ENCODE data around the gene UQCC5. TPM values are rescaled to one million over a fixed set of nuclear protein-coding genes. Genes with fewer than 3 reads are reported as not detected.

The UQCC5 gene
- polyA plus RNA-seq, 2 of the 4 experiments (the other 2 are of a cell fraction) = 11.7 to 63.3 TPM

DNA sequence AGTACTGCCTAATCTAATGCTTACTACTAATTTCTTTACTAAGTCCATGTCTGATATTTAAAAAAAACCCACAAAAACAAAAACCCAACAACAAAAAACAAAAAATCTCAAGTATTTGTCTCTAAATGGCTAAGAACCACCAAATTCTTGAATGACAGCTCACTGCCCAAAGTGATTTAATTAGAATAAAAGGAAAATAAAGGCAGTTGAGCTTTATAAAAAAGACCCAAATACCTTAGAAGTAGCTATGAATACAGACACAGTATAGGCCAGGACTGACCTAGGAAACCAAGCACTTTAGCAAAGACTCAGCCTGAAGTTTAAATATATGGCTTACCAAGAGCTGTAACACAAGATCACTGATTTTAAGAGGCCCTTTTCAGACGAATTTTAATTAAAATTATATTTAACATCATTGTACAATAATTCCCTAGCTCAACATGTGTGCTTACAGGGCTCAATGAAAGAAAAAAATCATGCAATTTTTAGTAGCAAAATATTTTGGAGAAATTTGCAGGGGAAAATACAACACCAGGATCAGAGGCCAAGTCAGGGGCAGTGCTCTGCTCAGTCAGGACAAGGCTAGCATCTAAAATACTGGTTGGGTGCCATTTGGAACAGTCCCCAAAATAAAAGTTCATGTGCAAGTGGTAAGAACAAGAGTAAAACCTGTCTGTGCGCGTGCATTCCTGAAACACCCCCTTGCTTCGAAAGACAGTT lies 24.8 kb downstream of the UQCC5 start:
- ATAC-seq (no peak), DNase-seq (ENCODE audit: low read depth in 1 of 2, low spot score in 1 of 2) (no peak), FAIRE-seq (no peak)
- no peak overlapping the region for H3K4me2 ChIP-seq
- no peak overlapping the region for H3K27ac ChIP-seq
- TF ChIP-seq CBX2 (IDR thresholded peaks at IDR 0.05; ENCODE audit: borderline replicate concordance, low read depth) = no peak
- no peak for TF ChIP-seq RNF2 (IDR thresholded peaks at IDR 0.05; ENCODE audit: borderline replicate concordance, low read depth)
- TF ChIP-seq ZNF302 (CRISPR knock-in tag; IDR thresholded peaks at IDR 0.05) = no peak
- TF ChIP-seq, protein P1, sequence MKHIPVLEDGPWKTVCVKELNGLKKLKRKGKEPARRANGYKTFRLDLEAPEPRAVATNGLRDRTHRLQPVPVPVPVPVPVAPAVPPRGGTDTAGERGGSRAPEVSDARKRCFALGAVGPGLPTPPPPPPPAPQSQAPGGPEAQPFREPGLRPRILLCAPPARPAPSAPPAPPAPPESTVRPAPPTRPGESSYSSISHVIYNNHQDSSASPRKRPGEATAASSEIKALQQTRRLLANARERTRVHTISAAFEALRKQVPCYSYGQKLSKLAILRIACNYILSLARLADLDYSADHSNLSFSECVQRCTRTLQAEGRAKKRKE (CRISPR knock-in tag; IDR thresholded peaks at IDR 0.05; ENCODE audit: low read depth) = no peak
- TF ChIP-seq FOXS1 (CRISPR knock-in tag; IDR thresholded peaks at IDR 0.05) = no peak
- TF ChIP-seq NFE2L2 (conservative IDR thresholded peaks at IDR 0.05; ENCODE audit: low read length) = no peak
- TF ChIP-seq KDM1A (IDR thresholded peaks at IDR 0.05; ENCODE audit: low read depth) = no peak
- TF ChIP-seq SMC3 (IDR thresholded peaks at IDR 0.05) = no peak
- no peak for TF ChIP-seq JUN (IDR thresholded peaks at IDR 0.05)
- TF ChIP-seq RFX5 (IDR thresholded peaks at IDR 0.05) = no peak
- TF ChIP-seq BCL3 (IDR thresholded peaks at IDR 0.05) = no peak
- no peak for TF ChIP-seq CHD4 (IDR thresholded peaks at IDR 0.05; ENCODE audit: borderline replicate concordance)
- TF ChIP-seq CHD2 (IDR thresholded peaks at IDR 0.05; ENCODE audit: low read length, partially characterized antibody) = no peak
- TF ChIP-seq TP53 (CRISPR knock-in tag; IDR thresholded peaks at IDR 0.05) = no peak
- no peak for TF ChIP-seq PHF8 (IDR thresholded peaks at IDR 0.05; ENCODE audit: borderline replicate concordance, low read depth)
- no peak for TF ChIP-seq ZFP36 (IDR thresholded peaks at IDR 0.05; ENCODE audit: borderline replicate concordance, partially characterized antibody)
- TF ChIP-seq HOXB13 (CRISPR knock-in tag; IDR thresholded peaks at IDR 0.05; ENCODE audit: low read depth) = no peak
- TF ChIP-seq, protein P2, sequence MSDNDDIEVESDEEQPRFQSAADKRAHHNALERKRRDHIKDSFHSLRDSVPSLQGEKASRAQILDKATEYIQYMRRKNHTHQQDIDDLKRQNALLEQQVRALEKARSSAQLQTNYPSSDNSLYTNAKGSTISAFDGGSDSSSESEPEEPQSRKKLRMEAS (IDR thresholded peaks at IDR 0.05) = no peak
- 77% methylated on average over 4 of the region's 4 CpGs for WGBS (ENCODE audit: missing lambda C conversion rate)
- POLR2A ChIA-PET = interaction anchor here (1.4 kb wide), 1 partner anchor 25 kb away, joined by 3 read pairs; the partner anchor contains the start of gene UQCC5
- H3K4me1 ChIP-seq = no peaks in the 10 kb centered on the region
- CTCF ChIA-PET = interaction anchor here (1.4 kb wide), 1 partner anchor 89 kb away, joined by 3 read pairs; no protein-coding TSS in a partner anchor
- no peaks in the 10 kb centered on the region for H3K9me3 ChIP-seq
- no peak overlapping the region for H3K4me3 ChIP-seq

GRCh38 chr3:52563984-52564383 lies 27.6 kb downstream of the UQCC5 start:
- ATAC-seq = no peak
- no peak for DNase-seq (ENCODE audit: low read depth in 1 of 2, low spot score in 1 of 2)
- TF ChIP-seq MYC (IDR thresholded peaks at IDR 0.05; ENCODE audit: borderline replicate concordance, low read length) = no peak
- no peak for TF ChIP-seq KDM1A (IDR thresholded peaks at IDR 0.05; ENCODE audit: low read depth)
- no peak for TF ChIP-seq POLR2AphosphoS2 (conservative IDR thresholded peaks at IDR 0.05; ENCODE audit: low read length)
- ChIA-PET POLR2A (no interaction called here), CTCF (interaction anchor here (1.5 kb wide), 1 partner anchor 93 kb away, joined by 3 read pairs; no protein-coding TSS in a partner anchor)
- H3K27ac ChIP-seq = no peak overlapping the region
- H3K4me1 ChIP-seq = no peaks in the 10 kb centered on the region
- FAIRE-seq = no peak
- no peak overlapping the region for H3K4me2 ChIP-seq
- 96% methylated on average over 2 of the region's 2 CpGs for WGBS (ENCODE audit: missing lambda C conversion rate)
- H3K9me3 ChIP-seq = no peaks in the 10 kb centered on the region
- no peak overlapping the region for H3K4me3 ChIP-seq

GRCh38 chr3:52568069-52568468 lies 31.7 kb downstream of the UQCC5 start:
- Histone ChIP-seq H3K4me2 (no peak overlapping the region), H3K9me3 (no peaks in the 10 kb centered on the region), H3K4me1 (no peaks in the 10 kb centered on the region), H3K27ac (no peak overlapping the region), H3K4me3 (no peak overlapping the region)
- WGBS (ENCODE audit: missing lambda C conversion rate) = 85% methylated on average over 2 of the region's 2 CpGs
- FAIRE-seq (no peak), ATAC-seq (no peak), DNase-seq (ENCODE audit: low read depth in 1 of 2, low spot score in 1 of 2) (no peak)
- ChIA-PET CTCF (interaction anchor here (0.6 kb wide), 2 partner anchors 232 to 411 kb away, joined by 4 to 5 read pairs; no protein-coding TSS in a partner anchor), POLR2A (no interaction called here)
- no peak for TF ChIP-seq HOXA7 (CRISPR knock-in tag; IDR thresholded peaks at IDR 0.05)
- TF ChIP-seq JUN (IDR thresholded peaks at IDR 0.05) = no peak
- no peak for TF ChIP-seq FOSB (CRISPR knock-in tag; IDR thresholded peaks at IDR 0.05)
- no peak for TF ChIP-seq BHLHE40 (IDR thresholded peaks at IDR 0.05; ENCODE audit: low read depth, low read length)
- no peak for TF ChIP-seq NFE2L2 (conservative IDR thresholded peaks at IDR 0.05; ENCODE audit: low read length)
- TF ChIP-seq ELK1 (IDR thresholded peaks at IDR 0.05; ENCODE audit: low read depth, low read length) = no peak
- no peak for TF ChIP-seq POLR2A (IDR thresholded peaks at IDR 0.05; ENCODE audit: low read length)
- no peak for TF ChIP-seq ESRRA (IDR thresholded peaks at IDR 0.05; ENCODE audit: borderline replicate concordance, low read length)
- no peak for TF ChIP-seq USF2 (IDR thresholded peaks at IDR 0.05)
- TF ChIP-seq NR3C1 (IDR thresholded peaks at IDR 0.05) = no peak
